CD4-positive, alpha-beta T cell treated with Interleukin-17A for 1 hour (primary cell): ENCODE measurements around the gene BRME1.

Experiments used
- DNase-seq: peaks from one replicate; pipeline ENCODE4 v3.0.0-alpha.2; 2020

Gene BRME1

GRCh38 chr19:13905634-13906520, at the start of gene BRME1, which contains the start of gene CC2D1A:
BRME1 (minus strand) TSS chr19:13906117; CDS start chr19:13904892, 1,225 bp downstream.
CC2D1A (plus strand) TSS chr19:13906201; CDS start chr19:13906442, 241 bp downstream.
- peak; percentile 94 for DNase-seq

GRCh38 chr19:13954185-13954584, 48.3 kb upstream of the BRME1 start:
- no peak for DNase-seq

DNA sequence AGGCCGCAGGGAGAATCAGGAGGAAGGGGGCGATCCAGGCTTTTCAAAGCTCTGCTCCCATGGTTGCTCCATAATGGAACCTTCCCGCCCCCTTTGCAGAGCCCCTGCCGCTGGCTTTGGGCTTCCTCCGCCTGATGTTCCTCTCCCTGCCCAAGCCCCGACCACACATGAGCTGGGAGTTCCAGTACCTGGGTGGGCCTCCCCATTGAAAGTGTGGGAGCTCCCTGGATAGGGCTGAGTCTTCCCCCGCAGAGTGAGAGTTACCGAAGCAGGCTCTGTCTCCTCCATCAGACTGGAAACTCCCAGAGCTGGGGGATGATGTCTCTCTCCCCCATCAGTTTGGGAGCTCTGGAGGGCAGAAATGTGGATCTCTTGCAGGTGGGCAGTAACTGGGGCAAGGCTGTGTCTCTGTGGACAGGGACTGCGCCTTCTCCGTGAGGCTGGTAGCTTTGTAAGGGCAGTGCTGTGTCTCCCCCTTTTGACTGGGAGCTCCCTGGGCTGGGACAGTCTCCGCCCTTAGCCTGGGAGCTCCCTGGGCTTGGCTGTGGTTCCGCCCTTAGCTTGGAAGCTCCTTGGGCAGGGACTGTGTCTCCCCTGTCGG, 47.1 kb upstream of the BRME1 start:
- peak; percentile 16 for DNase-seq

DNA sequence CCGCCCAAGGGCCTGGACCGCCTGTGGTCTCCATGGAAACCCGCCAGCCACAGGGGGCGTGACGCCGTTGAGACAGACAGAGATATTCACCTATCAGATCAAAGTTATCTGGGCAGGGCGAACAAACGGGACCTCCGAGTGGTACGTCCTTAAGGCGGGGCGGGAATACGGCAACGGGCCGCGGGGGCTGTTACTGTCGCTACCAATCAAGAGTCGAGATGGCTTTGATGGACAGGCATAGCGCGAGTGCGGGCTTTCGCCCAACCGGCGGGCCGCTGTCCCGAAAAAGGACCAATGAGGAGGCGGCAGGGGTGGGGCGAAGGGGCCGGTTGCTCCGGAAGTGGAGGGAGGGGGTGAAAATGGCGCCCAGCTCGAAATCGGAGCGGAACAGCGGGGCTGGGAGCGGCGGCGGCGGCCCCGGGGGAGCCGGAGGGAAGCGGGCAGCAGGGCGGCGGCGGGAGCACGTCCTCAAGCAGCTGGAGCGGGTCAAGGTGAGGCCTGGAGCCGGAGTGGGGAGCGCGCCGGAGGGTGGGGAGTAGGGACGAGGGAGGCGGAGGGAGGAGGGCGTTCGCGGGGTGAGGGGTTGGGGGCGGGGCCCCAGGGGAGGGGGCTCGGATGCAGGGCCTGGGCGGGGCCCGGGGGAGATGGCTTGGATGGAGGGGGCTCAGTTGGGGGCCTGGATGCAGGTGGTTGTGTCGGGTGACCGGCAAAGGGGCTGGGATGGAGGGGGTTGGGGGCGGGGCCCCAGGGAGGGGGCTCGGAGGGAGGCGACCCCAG, 46.4 kb upstream of the BRME1 start, which contains the start of gene DCAF15:
TSS of gene DCAF15 (plus strand) at position 356 of the 777 bp plus-strand sequence. CDS start at position 360, 4 bp downstream.
- peak; percentile 100 for DNase-seq

DNA sequence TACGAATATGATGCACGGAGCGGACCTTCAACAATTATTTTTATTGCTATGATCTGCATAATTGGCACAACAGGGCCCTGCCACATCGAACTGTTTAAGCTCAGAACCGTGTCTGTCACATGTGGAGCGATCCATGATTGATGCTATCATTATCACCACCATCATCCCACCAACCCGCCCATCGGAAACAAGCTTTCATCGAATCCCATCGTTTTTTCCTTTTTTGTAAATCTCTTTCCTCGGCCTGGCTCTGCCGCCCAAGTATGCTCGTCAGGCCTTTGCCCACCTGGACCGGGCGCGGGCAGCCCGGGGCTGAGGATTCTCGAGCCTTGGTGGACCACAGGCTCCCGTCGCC, 45.9 kb upstream of the BRME1 start:
- no peak for DNase-seq

DNA sequence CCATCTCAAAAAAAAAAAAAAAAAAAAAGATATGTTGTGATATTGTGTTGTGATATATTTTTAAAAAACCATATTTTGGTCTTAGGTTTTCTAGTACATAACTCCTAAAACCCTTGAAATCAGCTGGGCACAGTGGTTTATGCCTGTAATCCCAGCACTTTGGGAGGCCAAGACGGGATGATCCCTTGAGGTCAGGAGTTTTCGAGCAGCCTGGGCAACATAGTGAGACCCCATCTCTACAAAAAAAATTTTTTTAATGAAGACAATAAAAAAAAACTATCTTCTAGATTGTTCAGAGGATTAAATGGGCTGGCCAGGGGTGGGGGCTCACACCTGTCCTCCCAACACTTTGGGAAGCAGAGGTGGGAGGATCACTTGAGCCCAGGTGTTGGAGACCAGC, 45.1 kb upstream of the BRME1 start:
- no peak for DNase-seq

GRCh38 chr19:13946414-13946813, 40.5 kb upstream of the BRME1 start:
- no peak for DNase-seq

- no peak for DNase-seq
These were observed 36.2 kb upstream of the BRME1 start for GRCh38 chr19:13942023-13942684.

DNA sequence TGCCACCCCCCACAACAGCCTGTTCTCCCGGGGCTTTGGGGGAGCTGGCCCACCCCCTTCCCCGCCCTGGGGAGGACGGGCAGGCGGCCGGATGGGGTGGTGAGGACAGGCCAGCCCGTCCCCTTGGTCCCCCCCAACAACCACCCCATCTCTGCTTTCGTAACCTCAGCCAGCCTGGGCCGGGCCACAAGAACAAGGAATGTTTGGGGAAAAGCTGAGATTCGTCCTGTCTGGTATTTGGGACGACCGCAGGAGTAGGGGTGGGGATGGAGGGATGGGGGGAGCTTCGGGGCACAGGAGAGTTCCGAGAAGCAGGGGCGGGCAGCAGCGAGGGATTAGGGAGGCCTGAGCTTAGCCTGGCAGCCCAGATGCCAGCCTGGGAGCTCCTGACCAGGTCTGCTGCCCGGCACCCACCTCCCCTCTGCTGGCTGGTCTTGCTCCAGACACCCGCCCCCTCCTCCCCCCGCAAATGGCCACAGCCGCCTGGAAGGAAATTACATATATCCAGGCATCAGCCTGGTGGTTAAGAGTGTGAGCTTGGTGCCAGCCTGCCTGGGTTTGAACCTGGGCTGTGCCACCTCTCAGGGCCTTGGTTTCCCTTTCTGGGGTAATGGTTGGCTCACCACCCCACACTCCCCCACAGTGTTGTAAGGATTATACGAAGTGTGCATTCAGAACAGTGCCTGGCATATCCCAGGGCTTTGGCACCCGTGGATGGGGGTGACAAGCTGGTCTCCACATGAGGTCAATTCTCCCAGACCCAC, 32.6 kb upstream of the BRME1 start, which contains the start of gene PODNL1:
TSS of gene PODNL1 (minus strand) at position 117 of the 764 bp plus-strand sequence. CDS start 236 bp downstream, outside the sequence.
- no peak for DNase-seq

GRCh38 chr19:13937479-13938300, 31.8 kb upstream of the BRME1 start:
- no peak for DNase-seq

GRCh38 chr19:13935765-13936510, 30.0 kb upstream of the BRME1 start:
- no peak for DNase-seq

- DNase-seq, result no peak
These were observed 28.8 kb upstream of the BRME1 start for GRCh38 chr19:13934785-13935109.

GRCh38 chr19:13932911-13933393, 27.0 kb upstream of the BRME1 start:
- no peak for DNase-seq

GRCh38 chr19:13932149-13932637, 26.3 kb upstream of the BRME1 start:
- no peak for DNase-seq

DNA sequence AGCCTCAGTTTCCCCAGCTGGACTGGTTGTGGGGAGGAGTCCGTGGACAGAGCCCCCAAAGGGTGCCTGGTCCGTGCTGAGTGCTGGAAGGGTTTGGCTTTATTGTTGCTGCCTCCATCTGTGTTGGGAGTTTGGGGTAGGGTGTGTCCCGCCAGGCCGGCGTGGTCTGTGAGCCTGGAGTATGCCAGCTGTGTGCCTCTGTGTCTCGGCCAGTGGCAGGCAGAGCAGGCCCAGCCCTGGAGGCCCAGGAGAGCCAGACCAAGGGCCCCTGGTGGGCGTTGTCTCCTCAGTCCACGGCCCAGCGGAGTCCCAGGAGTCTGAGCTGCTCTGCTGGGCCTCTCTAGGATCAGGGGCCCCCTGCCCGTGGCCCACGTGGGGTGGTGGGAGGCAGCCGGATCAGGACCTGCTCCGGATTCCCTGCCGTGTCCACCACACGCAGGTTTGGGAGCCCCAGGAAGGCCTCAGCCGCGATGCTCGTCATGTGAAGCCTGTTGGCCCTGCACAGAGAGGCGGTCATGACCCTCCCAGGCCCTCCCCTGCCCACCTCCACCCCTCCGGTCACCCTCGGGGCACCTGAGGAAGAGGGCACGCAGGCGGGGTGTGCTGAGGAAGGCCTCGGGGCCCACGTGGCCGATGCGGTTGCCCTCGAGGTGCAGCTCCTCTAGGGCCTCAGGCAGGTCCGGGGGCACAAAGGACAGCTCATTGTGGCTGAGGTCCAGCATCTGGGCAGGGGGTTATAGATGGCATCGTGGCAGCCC, 25.7 kb upstream of the BRME1 start:
- DNase-seq, result no peak

DNA sequence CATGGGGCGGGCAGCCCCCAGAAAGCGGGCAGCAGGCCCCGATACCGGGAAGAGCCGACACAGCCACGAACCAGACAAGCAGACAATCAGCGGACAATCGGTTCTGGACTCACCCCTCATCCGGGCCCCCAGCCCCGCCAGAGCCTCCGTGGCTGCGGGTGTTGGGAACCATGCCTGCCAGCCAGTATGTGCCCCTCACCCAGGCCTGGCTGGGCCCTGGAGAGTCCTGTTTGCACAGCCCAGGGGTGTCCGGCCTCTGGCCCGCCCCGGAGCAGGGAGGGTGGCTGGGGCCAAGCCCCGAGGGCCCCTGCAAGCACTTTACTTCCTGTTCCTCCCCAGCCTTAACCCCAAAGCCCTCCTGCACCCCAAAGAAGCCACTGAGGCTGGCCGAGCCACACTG, 24.5 kb upstream of the BRME1 start:
- DNase-seq, result no peak

DNA sequence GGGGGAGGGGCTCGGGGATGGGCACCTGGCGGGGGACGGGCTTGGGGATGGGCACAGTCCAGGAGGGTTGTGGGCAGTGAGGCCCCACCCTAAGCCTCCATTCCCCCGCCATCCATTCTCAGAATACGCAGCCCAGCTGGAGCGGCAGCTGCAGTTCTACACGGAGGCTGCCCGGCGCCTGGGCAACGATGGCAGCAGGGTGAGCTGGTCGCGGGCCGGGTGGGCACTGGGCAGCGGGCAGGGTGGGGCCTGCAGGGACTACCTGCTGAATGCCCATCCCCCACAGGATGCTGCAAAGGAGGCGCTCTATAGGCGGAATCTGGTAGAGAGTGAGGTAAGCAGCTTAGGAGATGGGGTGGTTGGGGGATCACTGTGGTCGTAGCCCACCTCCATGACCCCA, 24.0 kb upstream of the BRME1 start:
- no peak for DNase-seq

DNA sequence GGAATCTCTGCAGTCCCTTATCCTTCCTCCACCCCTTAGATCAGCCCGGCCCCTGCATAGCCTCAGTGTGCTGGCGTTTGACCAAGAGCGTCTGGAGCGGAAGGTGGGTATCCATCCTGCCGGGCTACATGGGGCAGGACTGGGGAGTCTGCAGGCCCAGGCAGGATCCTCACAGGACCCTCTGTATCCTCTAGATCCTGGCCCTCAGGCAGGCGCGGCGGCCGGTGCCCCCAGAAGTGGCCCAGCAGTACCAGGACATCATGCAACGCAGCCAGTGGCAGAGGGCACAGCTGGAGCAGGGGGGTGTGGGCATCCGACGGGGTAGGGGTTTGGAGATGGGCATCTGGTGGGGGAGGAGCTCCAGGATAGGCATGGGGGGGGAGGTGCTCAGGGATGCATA, 23.4 kb upstream of the BRME1 start:
- no peak for DNase-seq

DNA sequence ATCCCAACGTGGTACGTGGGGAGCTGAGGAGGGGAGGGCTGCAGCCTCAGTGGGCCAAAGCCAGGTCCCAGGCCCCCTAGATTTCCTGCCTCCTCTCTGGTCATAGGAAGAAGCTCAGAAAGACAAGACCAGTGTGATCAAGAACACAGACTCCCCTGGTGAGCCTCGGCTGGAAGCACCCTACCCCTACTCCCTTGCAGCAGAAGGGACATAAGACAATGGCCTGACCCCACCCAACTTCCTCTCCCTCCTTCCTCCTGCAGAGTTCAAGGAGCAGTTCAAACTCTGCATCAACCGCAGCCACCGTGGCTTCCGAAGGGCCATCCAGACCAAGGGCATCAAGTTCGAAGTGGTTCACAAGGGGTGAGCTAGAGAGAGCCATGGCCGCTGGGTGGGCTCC, 20.8 kb upstream of the BRME1 start:
- no peak for DNase-seq
